Measurements from ENCODE around the gene FAM47E. TPM values are rescaled to one million over a fixed set of nuclear protein-coding genes. Genes with fewer than 3 reads are reported as not detected.

Gene FAM47E
- total and polyA plus RNA-seq, 2 of the 8 experiments (the other 6 are each of a cell fraction or from before 2014, with no cell fraction given), result 1.3 to 1.4 TPM

DNA sequence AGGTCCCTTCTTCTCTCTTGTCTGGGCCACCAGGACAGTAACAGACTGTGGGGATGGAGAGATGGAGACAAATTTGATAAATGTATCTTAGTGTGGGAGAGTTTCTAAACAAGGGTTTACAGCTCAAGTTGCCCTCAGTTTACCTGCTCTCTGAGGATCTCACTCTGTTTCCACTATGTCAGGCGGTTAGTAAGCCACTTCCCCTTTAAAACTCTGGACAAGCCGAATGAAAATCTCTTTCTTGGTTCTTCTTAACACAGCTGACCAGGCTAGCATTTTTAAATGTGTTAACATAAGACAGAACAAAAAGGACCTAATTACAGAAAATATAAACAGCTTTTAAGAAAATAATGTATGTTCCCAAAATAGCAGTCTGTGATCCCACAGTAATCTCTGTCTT is 35.0 kb upstream of the FAM47E start:
- Histone ChIP-seq H2BK12ac (ENCODE audit: low read depth, low read length) (no peak overlapping the region), H3K27ac (ENCODE audit: low read depth, low read length) (no peak overlapping the region), H2BK120ac (replicated peaks; ENCODE audit: low read depth, low read length) (no peak overlapping the region), H3K23ac (ENCODE audit: insufficient read length) (no peak overlapping the region), H3K9me3 (ENCODE audit: insufficient read depth in 2 of 2, low read depth in 1 of 2, low read length in 1 of 2) (no peaks in the 10 kb centered on the region), H3K4me1 (replicated peaks in 1 of 4; ENCODE audit: control insufficient read depth in 3 of 4, insufficient read depth in 4 of 4, low read length in 3 of 4) (peaks cover 4 to 22% (median 9%) of the 10 kb centered on the region in 4 experiments), H3K4me3 (ENCODE audit: extremely low read depth in 1 of 4, insufficient read depth in 2 of 4, low read depth in 3 of 4, low read length in 4 of 4) (no peak overlapping the region), H3K27me3 (replicated peaks in 1 of 4; ENCODE audit: control insufficient read depth in 3 of 4, extremely low read depth in 1 of 4, insufficient read depth in 3 of 4, low read length in 3 of 4) (peaks cover 0 to 2% (median 0%) of the 10 kb centered on the region in 4 experiments; a peak in 2 of 7 replicates), H3K79me1 (ENCODE audit: low read depth, low read length) (no peaks in the 10 kb centered on the region), H2BK20ac (ENCODE audit: low read length) (no peak overlapping the region), H3K9ac (replicated peaks in 1 of 4; ENCODE audit: extremely low read depth in 1 of 4, low read depth in 3 of 4, low read length in 3 of 4) (no peak overlapping the region), H4K91ac (replicated peaks; ENCODE audit: insufficient read length, low read length) (no peak overlapping the region), H3K79me2 (ENCODE audit: control insufficient read depth in 1 of 2, insufficient read depth in 2 of 2, low read length in 2 of 2) (peaks cover 0 to 6% of the 10 kb centered on the region in 2 experiments; a peak in 2 of 4 replicates), H2AK5ac (ENCODE audit: low read depth, low read length) (no peak overlapping the region), H4K5ac (ENCODE audit: insufficient read length, low read depth, low read length) (no peak overlapping the region), H3K36me3 (ENCODE audit: control insufficient read depth in 2 of 4, insufficient read depth in 4 of 4, low read length in 3 of 4) (no peaks in the 10 kb centered on the region), H3K14ac (ENCODE audit: insufficient read length) (no peak overlapping the region), H2BK15ac (ENCODE audit: low read length) (no peak overlapping the region), H3K4me2 (ENCODE audit: insufficient read depth in 1 of 2, low read depth in 2 of 2, low read length in 2 of 2) (no peak overlapping the region), H4K8ac (ENCODE audit: extremely low read depth, insufficient read depth, low read length) (no peak overlapping the region), H3K56ac (replicated peaks; ENCODE audit: insufficient read length, low read depth, low read length) (no peak overlapping the region), H4K20me1 (replicated peaks in 1 of 2; ENCODE audit: control insufficient read depth in 1 of 2, insufficient read depth in 2 of 2, low read length in 2 of 2) (peaks cover 0 to 4% of the 10 kb centered on the region in 2 experiments), H3K18ac (ENCODE audit: extremely low read depth, low read length) (no peak overlapping the region), H2BK5ac (ENCODE audit: low read depth, low read length) (no peak overlapping the region), H2AFZ (ENCODE audit: low read length) (no peak overlapping the region), H3K4ac (replicated peaks; ENCODE audit: insufficient read length, low read depth, low read length) (no peak overlapping the region), H3K23me2 (ENCODE audit: low read depth, low read length) (peaks cover 11% of the 10 kb centered on the region)
- ChIA-PET CTCF (ENCODE audit: partially characterized antibody) (interaction anchor here (2.8 to 3.3 kb wide), 2 partner anchors 37 to 161 kb away, joined by 15 read pairs; no protein-coding TSS in a partner anchor), POLR2A (ENCODE audit: partially characterized antibody) (interaction anchor here (0.6 to 1.4 kb wide), 2 partner anchors 26 to 64 kb away, joined by 3 read pairs; no protein-coding TSS in a partner anchor)
- WGBS, 2 experiments (ENCODE audit: extremely low coverage in 1 of 2, insufficient coverage in 1 of 2, insufficient read length in 1 of 2, insufficient replicate concordance in 2 of 2, low coverage in 1 of 2, low lambda C conversion rate in 2 of 2, missing lambda C conversion rate in 1 of 2), result 94% methylated on average over 2 of the region's 2 CpGs; no CpG with 5 or more reads in 1 of the 2 experiments
- no peak for FAIRE-seq
- DNase-seq (ENCODE audit: low read depth in 1 of 2, low spot score in 2 of 2), result no peak
- TF ChIP-seq SIRT6 (IDR thresholded peaks at IDR 0.05; ENCODE audit: low read length), result no peak
- no peak for TF ChIP-seq BACH1 (IDR thresholded peaks at IDR 0.05; ENCODE audit: low read length)
- no peak for TF ChIP-seq HDAC2 (IDR thresholded peaks at IDR 0.05; ENCODE audit: borderline replicate concordance in 1 of 2, low read depth in 2 of 2, low read length in 2 of 2)
- TF ChIP-seq CBX5 (IDR thresholded peaks at IDR 0.05; ENCODE audit: low read depth, low read length), result no peak

Data from H1 (cell line).